ENCODE data around the gene CPZ.
"Not testable (repeated sequence)": the region's sequence is repeated elsewhere in the genome, so short reads cannot be mapped to it uniquely, and the experiment has no call there.

Gene CPZ

GRCh38 chr4:8618421-8618820 is 25.9 kb downstream of the CPZ start:
- H3K27me3 ChIP-seq (ENCODE audit: control insufficient read depth, insufficient read depth, low read length), result no peaks in the 10 kb centered on the region
- H3K36me3 ChIP-seq (ENCODE audit: control insufficient read depth, low read depth, low read length), result peaks cover 7% of the 10 kb centered on the region
- no peaks in the 10 kb centered on the region for H3K9me3 ChIP-seq (ENCODE audit: control insufficient read depth, low read depth, low read length)
- H3K27ac ChIP-seq (ENCODE audit: low read length), result no peak overlapping the region
- H3K9ac ChIP-seq (ENCODE audit: low read length), result no peak overlapping the region
- H3K4me3 ChIP-seq (ENCODE audit: low read length), result no peak overlapping the region
- no peaks in the 10 kb centered on the region for H3K4me1 ChIP-seq (ENCODE audit: control insufficient read depth, low read depth, low read length)

- Histone ChIP-seq H3K9me3 (ENCODE audit: control insufficient read depth, low read depth, low read length) (no peaks in the 10 kb centered on the region), H3K9ac (ENCODE audit: low read length) (no peak overlapping the region), H3K4me1 (ENCODE audit: control insufficient read depth, low read depth, low read length) (no peaks in the 10 kb centered on the region), H3K36me3 (ENCODE audit: control insufficient read depth, low read depth, low read length) (peaks cover 7% of the 10 kb centered on the region), H3K4me3 (ENCODE audit: low read length) (no peak overlapping the region), H3K27me3 (ENCODE audit: control insufficient read depth, insufficient read depth, low read length) (no peaks in the 10 kb centered on the region), H3K27ac (ENCODE audit: low read length) (no peak overlapping the region)
These were observed 26.6 kb downstream of the CPZ start for GRCh38 chr4:8618961-8619720.

GRCh38 chr4:8621135-8621534 is 28.6 kb downstream of the CPZ start:
- not testable (repeated sequence) for H3K4me3 ChIP-seq (ENCODE audit: low read length); H3K9ac ChIP-seq (ENCODE audit: low read length); H3K4me1 ChIP-seq (ENCODE audit: control insufficient read depth, low read depth, low read length); H3K27me3 ChIP-seq (ENCODE audit: control insufficient read depth, insufficient read depth, low read length); H3K36me3 ChIP-seq (ENCODE audit: control insufficient read depth, low read depth, low read length); H3K9me3 ChIP-seq (ENCODE audit: control insufficient read depth, low read depth, low read length); H3K27ac ChIP-seq (ENCODE audit: low read length)

- not testable (repeated sequence) for H3K36me3 ChIP-seq (ENCODE audit: control insufficient read depth, low read depth, low read length); H3K27ac ChIP-seq (ENCODE audit: low read length); H3K9ac ChIP-seq (ENCODE audit: low read length); H3K9me3 ChIP-seq (ENCODE audit: control insufficient read depth, low read depth, low read length); H3K4me1 ChIP-seq (ENCODE audit: control insufficient read depth, low read depth, low read length); H3K4me3 ChIP-seq (ENCODE audit: low read length); H3K27me3 ChIP-seq (ENCODE audit: control insufficient read depth, insufficient read depth, low read length)
These were observed 32.2 kb downstream of the CPZ start for GRCh38 chr4:8624601-8625272.

- H3K27me3 ChIP-seq (ENCODE audit: control insufficient read depth, insufficient read depth, low read length); H3K36me3 ChIP-seq (ENCODE audit: control insufficient read depth, low read depth, low read length); H3K9me3 ChIP-seq (ENCODE audit: control insufficient read depth, low read depth, low read length); H3K9ac ChIP-seq (ENCODE audit: low read length); H3K27ac ChIP-seq (ENCODE audit: low read length); H3K4me3 ChIP-seq (ENCODE audit: low read length); H3K4me1 ChIP-seq (ENCODE audit: control insufficient read depth, low read depth, low read length): not testable (repeated sequence)
These were observed 37.8 kb downstream of the CPZ start for GRCh38 chr4:8630240-8630905.

- not testable (repeated sequence) for H3K4me1 ChIP-seq (ENCODE audit: control insufficient read depth, low read depth, low read length); H3K4me3 ChIP-seq (ENCODE audit: low read length); H3K27me3 ChIP-seq (ENCODE audit: control insufficient read depth, insufficient read depth, low read length); H3K9ac ChIP-seq (ENCODE audit: low read length); H3K27ac ChIP-seq (ENCODE audit: low read length); H3K36me3 ChIP-seq (ENCODE audit: control insufficient read depth, low read depth, low read length); H3K9me3 ChIP-seq (ENCODE audit: control insufficient read depth, low read depth, low read length)
These were observed 39.3 kb downstream of the CPZ start for GRCh38 chr4:8631896-8632295.

GRCh38 chr4:8634773-8635172 is 42.2 kb downstream of the CPZ start:
- H3K4me1 ChIP-seq (ENCODE audit: control insufficient read depth, low read depth, low read length); H3K36me3 ChIP-seq (ENCODE audit: control insufficient read depth, low read depth, low read length): not testable (repeated sequence)

GRCh38 chr4:8635897-8636554 is 43.5 kb downstream of the CPZ start:
- not testable (repeated sequence) for H3K27ac ChIP-seq (ENCODE audit: low read length); H3K4me1 ChIP-seq (ENCODE audit: control insufficient read depth, low read depth, low read length); H3K9ac ChIP-seq (ENCODE audit: low read length); H3K36me3 ChIP-seq (ENCODE audit: control insufficient read depth, low read depth, low read length); H3K4me3 ChIP-seq (ENCODE audit: low read length); H3K9me3 ChIP-seq (ENCODE audit: control insufficient read depth, low read depth, low read length); H3K27me3 ChIP-seq (ENCODE audit: control insufficient read depth, insufficient read depth, low read length)

More at GRCh38 chr4:8634773-8635172, 42.2 kb downstream of the CPZ start:
- H3K9me3 ChIP-seq (ENCODE audit: control insufficient read depth, low read depth, low read length); H3K27ac ChIP-seq (ENCODE audit: low read length); H3K4me3 ChIP-seq (ENCODE audit: low read length); H3K27me3 ChIP-seq (ENCODE audit: control insufficient read depth, insufficient read depth, low read length); H3K9ac ChIP-seq (ENCODE audit: low read length): not testable (repeated sequence)

GRCh38 chr4:8637456-8637984 is 45.0 kb downstream of the CPZ start:
- Histone ChIP-seq H3K36me3 (ENCODE audit: control insufficient read depth, low read depth, low read length) (no peaks in the 10 kb centered on the region), H3K27ac (ENCODE audit: low read length) (no peak overlapping the region), H3K4me3 (ENCODE audit: low read length) (no peak overlapping the region), H3K9ac (ENCODE audit: low read length) (no peak overlapping the region), H3K9me3 (ENCODE audit: control insufficient read depth, low read depth, low read length) (no peaks in the 10 kb centered on the region), H3K27me3 (ENCODE audit: control insufficient read depth, insufficient read depth, low read length) (peaks cover 8% of the 10 kb centered on the region), H3K4me1 (ENCODE audit: control insufficient read depth, low read depth, low read length) (no peaks in the 10 kb centered on the region)

GRCh38 chr4:8639021-8639420 is 46.5 kb downstream of the CPZ start:
- no peak overlapping the region for H3K9ac ChIP-seq (ENCODE audit: low read length)
- H3K27ac ChIP-seq (ENCODE audit: low read length), result no peak overlapping the region
- H3K4me3 ChIP-seq (ENCODE audit: low read length), result no peak overlapping the region
- no peaks in the 10 kb centered on the region for H3K4me1 ChIP-seq (ENCODE audit: control insufficient read depth, low read depth, low read length)
- no peaks in the 10 kb centered on the region for H3K36me3 ChIP-seq (ENCODE audit: control insufficient read depth, low read depth, low read length)
- H3K9me3 ChIP-seq (ENCODE audit: control insufficient read depth, low read depth, low read length), result no peaks in the 10 kb centered on the region
- peaks cover 8% of the 10 kb centered on the region for H3K27me3 ChIP-seq (ENCODE audit: control insufficient read depth, insufficient read depth, low read length)
